GM18519 (cell line): Measurements from ENCODE around the gene PIEZO2.

ENCODE experiments used
- ATAC-seq: cut with Tn5 transposase; IDR thresholded peaks from one replicate; pipeline ENCODE4 v1.9.1; 2021; ENCODE audit warnings: mild to moderate bottlenecking, moderate library complexity; ENCODE audit not compliant: unreplicated experiment, low FRiP score

The PIEZO2 gene

GRCh38 chr18:10768221-10768620 lies 381.1 kb downstream of the PIEZO2 start:
- ATAC-seq: no peak

GRCh38 chr18:10767658-10768057 lies 381.7 kb downstream of the PIEZO2 start:
- no peak for ATAC-seq

GRCh38 chr18:10760986-10761385 lies 388.4 kb downstream of the PIEZO2 start:
- ATAC-seq: no peak

GRCh38 chr18:10759241-10759640 lies 390.1 kb downstream of the PIEZO2 start:
- ATAC-seq: no peak

- ATAC-seq: no peak
These were observed 391.4 kb downstream of the PIEZO2 start for GRCh38 chr18:10757946-10758345.

- ATAC-seq: no peak
These were observed 392.0 kb downstream of the PIEZO2 start for GRCh38 chr18:10757349-10757748.

- no peak for ATAC-seq
These were observed 393.5 kb downstream of the PIEZO2 start for GRCh38 chr18:10755855-10756254.

- no peak for ATAC-seq
These were observed 395.2 kb downstream of the PIEZO2 start for GRCh38 chr18:10754128-10754527.

- no peak for ATAC-seq
These were observed 397.0 kb downstream of the PIEZO2 start for GRCh38 chr18:10752382-10752781.

- no peak for ATAC-seq
These were observed 397.7 kb downstream of the PIEZO2 start for GRCh38 chr18:10751653-10752052.

GRCh38 chr18:10750191-10751035 lies 399.0 kb downstream of the PIEZO2 start:
- no peak for ATAC-seq

- no peak for ATAC-seq
These were observed 400.7 kb downstream of the PIEZO2 start for GRCh38 chr18:10748641-10749040.

GRCh38 chr18:10745971-10746370 lies 403.4 kb downstream of the PIEZO2 start:
- ATAC-seq: no peak

GRCh38 chr18:10745219-10745618 lies 404.1 kb downstream of the PIEZO2 start:
- ATAC-seq: no peak

GRCh38 chr18:10743766-10744165 lies 405.6 kb downstream of the PIEZO2 start:
- no peak for ATAC-seq

- ATAC-seq: no peak
These were observed 410.2 kb downstream of the PIEZO2 start for GRCh38 chr18:10739152-10739551.

- ATAC-seq: no peak
These were observed 412.4 kb downstream of the PIEZO2 start for GRCh38 chr18:10736984-10737383.

GRCh38 chr18:10732990-10733389 lies 416.4 kb downstream of the PIEZO2 start:
- no peak for ATAC-seq

GRCh38 chr18:10727477-10727876 lies 421.9 kb downstream of the PIEZO2 start:
- no peak for ATAC-seq

- no peak for ATAC-seq
These were observed 422.9 kb downstream of the PIEZO2 start for GRCh38 chr18:10726198-10727068.

GRCh38 chr18:10724666-10725065 lies 424.7 kb downstream of the PIEZO2 start:
- ATAC-seq: no peak
